Measurements from ENCODE around the gene ANKFN1. TPM values are rescaled to one million over a fixed set of nuclear protein-coding genes. Genes with fewer than 3 reads are reported as not detected.

The ANKFN1 gene
- total RNA-seq, 1 donor from 2014 or later: not detected

GRCh38 chr17:56313201-56313600 lies 159.9 kb downstream of the ANKFN1 start:
- ATAC-seq (no peak), DNase-seq (ENCODE audit: missing footprints) (no peak)
- intact Hi-C loops (cut with DNase I): no loop called here

- no peak for DNase-seq (ENCODE audit: missing footprints)
- intact Hi-C loops (cut with DNase I): no loop called here
- ATAC-seq: no peak
Measured at GRCh38 chr17:56314026-56314425, 160.8 kb downstream of the ANKFN1 start.

- DNase-seq (ENCODE audit: missing footprints) (no peak), ATAC-seq (no peak)
- intact Hi-C loops (cut with DNase I): no loop called here
Measured at GRCh38 chr17:56314984-56315602, 161.8 kb downstream of the ANKFN1 start.

- DNase-seq (ENCODE audit: missing footprints) (no peak), ATAC-seq (no peak)
- intact Hi-C loops (cut with DNase I): no loop called here
Measured at GRCh38 chr17:56316604-56317003, 163.3 kb downstream of the ANKFN1 start.

GRCh38 chr17:56317351-56318208 lies 164.3 kb downstream of the ANKFN1 start:
- DNase-seq (ENCODE audit: missing footprints) (no peak), ATAC-seq (no peak)
- intact Hi-C loops (cut with DNase I): no loop called here

- no peak for DNase-seq (ENCODE audit: missing footprints)
- no peak for ATAC-seq
- intact Hi-C loops (cut with DNase I): no loop called here
Measured at GRCh38 chr17:56319531-56319930, 166.3 kb downstream of the ANKFN1 start.

- intact Hi-C loops (cut with DNase I): loop anchor here (5.0 to 10.0 kb wide), 2 partner anchors 196 to 473 kb away; no protein-coding TSS in a partner anchor
- no peak for DNase-seq (ENCODE audit: missing footprints)
- ATAC-seq: no peak
Measured at GRCh38 chr17:56320443-56320842, 167.2 kb downstream of the ANKFN1 start.

- intact Hi-C loops (cut with DNase I): loop anchor here (5.0 to 10.0 kb wide), 2 partner anchors 198 to 476 kb away; no protein-coding TSS in a partner anchor
- ATAC-seq: no peak
- no peak for DNase-seq (ENCODE audit: missing footprints)
Measured at GRCh38 chr17:56322991-56323390, 169.7 kb downstream of the ANKFN1 start.

- intact Hi-C loops (cut with DNase I): loop anchor here (5.0 to 10.0 kb wide), 2 partner anchors 200 to 477 kb away; no protein-coding TSS in a partner anchor
- ATAC-seq (no peak), DNase-seq (ENCODE audit: missing footprints) (no peak)
Measured at GRCh38 chr17:56324676-56325075, 171.4 kb downstream of the ANKFN1 start.

- ATAC-seq: no peak
- intact Hi-C loops (cut with DNase I): loop anchor here (10.0 kb wide), 1 partner anchor 201 kb away; no protein-coding TSS in a partner anchor
- no peak for DNase-seq (ENCODE audit: missing footprints)
Measured at GRCh38 chr17:56325313-56326000, 172.2 kb downstream of the ANKFN1 start.

GRCh38 chr17:56326001-56326359 lies 172.7 kb downstream of the ANKFN1 start:
- DNase-seq (ENCODE audit: missing footprints): no peak
- intact Hi-C loops (cut with DNase I): loop anchor here (10.0 kb wide), 1 partner anchor 201 kb away; no protein-coding TSS in a partner anchor
- no peak for ATAC-seq

- ATAC-seq: no peak
- DNase-seq (ENCODE audit: missing footprints): no peak
- intact Hi-C loops (cut with DNase I): no loop called here
Measured at GRCh38 chr17:56347639-56348038, 194.4 kb downstream of the ANKFN1 start.

- intact Hi-C loops (cut with DNase I): no loop called here
- ATAC-seq: no peak
- no peak for DNase-seq (ENCODE audit: missing footprints)
Measured at GRCh38 chr17:56350592-56350991, 197.3 kb downstream of the ANKFN1 start.

GRCh38 chr17:56351675-56352074 lies 198.4 kb downstream of the ANKFN1 start:
- DNase-seq (ENCODE audit: missing footprints) (no peak), ATAC-seq (no peak)
- intact Hi-C loops (cut with DNase I): no loop called here

GRCh38 chr17:56358651-56359050 lies 205.4 kb downstream of the ANKFN1 start:
- intact Hi-C loops (cut with DNase I): no loop called here
- DNase-seq (ENCODE audit: missing footprints): no peak
- ATAC-seq: no peak

- intact Hi-C loops (cut with DNase I): no loop called here
- DNase-seq (ENCODE audit: missing footprints) (no peak), ATAC-seq (no peak)
Measured at GRCh38 chr17:56359518-56359917, 206.2 kb downstream of the ANKFN1 start.

GRCh38 chr17:56367366-56367765 lies 214.1 kb downstream of the ANKFN1 start:
- ATAC-seq (no peak), DNase-seq (ENCODE audit: missing footprints) (no peak)
- intact Hi-C loops (cut with DNase I): no loop called here

GRCh38 chr17:56373981-56374833 lies 220.9 kb downstream of the ANKFN1 start:
- ATAC-seq (no peak), DNase-seq (ENCODE audit: missing footprints) (no peak)
- intact Hi-C loops (cut with DNase I): no loop called here

GRCh38 chr17:56389356-56389755 lies 236.1 kb downstream of the ANKFN1 start:
- ATAC-seq (no peak), DNase-seq (ENCODE audit: missing footprints) (no peak)
- intact Hi-C loops (cut with DNase I): no loop called here
